HG02571 (cell line): ENCODE measurements around the gene OR52W1.

Source experiments
- ATAC-seq: cut with Tn5 transposase; IDR thresholded peaks from one replicate; pipeline ENCODE4 v1.9.1; 2021; ENCODE audit warnings: mild to moderate bottlenecking, moderate library complexity; ENCODE audit not compliant: unreplicated experiment

Gene OR52W1, protein sequence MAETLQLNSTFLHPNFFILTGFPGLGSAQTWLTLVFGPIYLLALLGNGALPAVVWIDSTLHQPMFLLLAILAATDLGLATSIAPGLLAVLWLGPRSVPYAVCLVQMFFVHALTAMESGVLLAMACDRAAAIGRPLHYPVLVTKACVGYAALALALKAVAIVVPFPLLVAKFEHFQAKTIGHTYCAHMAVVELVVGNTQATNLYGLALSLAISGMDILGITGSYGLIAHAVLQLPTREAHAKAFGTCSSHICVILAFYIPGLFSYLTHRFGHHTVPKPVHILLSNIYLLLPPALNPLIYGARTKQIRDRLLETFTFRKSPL

DNA sequence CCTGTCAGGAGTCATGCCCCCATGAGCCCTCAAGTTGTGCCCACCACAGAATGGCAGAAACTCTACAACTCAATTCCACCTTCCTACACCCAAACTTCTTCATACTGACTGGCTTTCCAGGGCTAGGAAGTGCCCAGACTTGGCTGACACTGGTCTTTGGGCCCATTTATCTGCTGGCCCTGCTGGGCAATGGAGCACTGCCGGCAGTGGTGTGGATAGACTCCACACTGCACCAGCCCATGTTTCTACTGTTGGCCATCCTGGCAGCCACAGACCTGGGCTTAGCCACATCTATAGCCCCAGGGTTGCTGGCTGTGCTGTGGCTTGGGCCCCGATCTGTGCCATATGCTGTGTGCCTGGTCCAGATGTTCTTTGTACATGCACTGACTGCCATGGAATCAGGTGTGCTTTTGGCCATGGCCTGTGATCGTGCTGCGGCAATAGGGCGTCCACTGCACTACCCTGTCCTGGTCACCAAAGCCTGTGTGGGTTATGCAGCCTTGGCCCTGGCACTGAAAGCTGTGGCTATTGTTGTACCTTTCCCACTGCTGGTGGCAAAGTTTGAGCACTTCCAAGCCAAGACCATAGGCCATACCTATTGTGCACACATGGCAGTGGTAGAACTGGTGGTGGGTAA is at the start of gene OR52W1:
TSS of gene OR52W1 (plus strand) at position 51 of the 637 bp plus-strand sequence. CDS start at position 51, 0 bp downstream.
- no peak for ATAC-seq

DNA sequence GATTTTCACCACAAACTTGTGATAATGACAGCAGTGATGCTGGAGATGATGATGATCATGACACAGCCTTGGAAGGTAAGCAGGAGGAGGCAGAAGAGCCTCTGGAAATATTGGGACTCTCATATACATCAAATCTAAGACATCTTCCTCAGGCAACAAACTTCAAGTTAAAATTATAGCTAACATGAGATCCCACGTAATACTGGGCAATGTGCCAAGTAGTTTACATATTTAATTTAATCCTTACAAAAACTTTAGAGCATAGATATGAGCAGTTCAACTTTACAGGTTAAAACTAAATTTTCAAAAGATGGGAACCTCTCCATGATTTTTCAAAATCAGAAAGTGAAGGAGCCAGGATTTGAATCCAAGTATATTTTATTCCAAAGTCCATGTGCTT is 47.9 kb upstream of the OR52W1 start:
- ATAC-seq: no peak

DNA sequence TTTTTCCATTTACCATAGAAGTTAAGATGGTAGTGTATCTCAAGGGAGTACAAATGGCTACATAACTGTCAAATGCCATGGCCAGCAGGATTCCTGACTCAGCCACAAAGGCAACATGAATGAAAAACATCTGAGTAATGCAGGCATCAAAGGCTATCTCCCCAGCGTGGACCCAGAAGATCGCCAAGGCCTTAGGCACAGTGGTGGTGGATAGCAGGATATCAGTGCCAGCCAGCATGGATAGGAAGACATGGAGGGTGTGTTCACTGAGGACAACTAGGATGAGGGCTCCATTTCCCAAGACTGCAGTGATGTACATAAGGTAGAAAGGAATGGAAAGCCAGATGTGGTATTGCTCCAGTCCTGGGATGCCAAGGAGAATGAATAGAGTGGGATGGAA is 46.9 kb upstream of the OR52W1 start:
- no peak for ATAC-seq

DNA sequence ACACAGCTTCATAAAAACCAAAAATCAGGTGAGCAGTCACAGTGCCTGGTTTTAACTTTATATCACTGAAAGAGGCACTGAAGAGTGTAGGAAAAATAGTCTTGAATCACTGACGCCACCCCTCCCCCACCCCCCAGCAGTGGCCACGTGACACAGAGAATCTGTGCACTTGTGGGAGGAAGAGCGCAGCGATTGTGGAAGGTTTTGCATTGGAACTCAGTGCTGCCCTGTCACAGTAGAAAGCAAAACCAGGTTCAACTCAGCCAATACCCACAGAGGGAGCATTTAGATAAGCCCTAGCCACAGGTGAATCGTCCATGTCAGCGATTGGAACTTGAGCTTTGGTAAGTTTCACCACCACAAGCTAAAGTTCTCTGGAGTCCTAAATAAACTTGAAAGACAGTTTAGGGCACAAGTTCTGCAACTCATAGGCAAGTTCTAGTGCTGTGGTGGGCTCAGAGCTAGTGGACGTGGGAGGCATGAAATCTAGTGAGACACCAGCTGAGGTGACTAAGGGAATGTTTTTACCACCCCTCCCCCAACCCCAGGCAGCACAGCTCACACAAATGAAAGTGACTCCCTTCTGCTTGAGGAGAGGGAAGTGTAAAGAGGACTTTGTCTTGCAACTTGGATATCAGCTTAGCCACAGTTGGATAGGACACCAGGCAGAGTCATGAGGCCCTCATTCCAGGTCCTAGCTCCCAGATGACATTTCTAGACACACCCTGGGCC is 42.2 kb upstream of the OR52W1 start:
- ATAC-seq: no peak

DNA sequence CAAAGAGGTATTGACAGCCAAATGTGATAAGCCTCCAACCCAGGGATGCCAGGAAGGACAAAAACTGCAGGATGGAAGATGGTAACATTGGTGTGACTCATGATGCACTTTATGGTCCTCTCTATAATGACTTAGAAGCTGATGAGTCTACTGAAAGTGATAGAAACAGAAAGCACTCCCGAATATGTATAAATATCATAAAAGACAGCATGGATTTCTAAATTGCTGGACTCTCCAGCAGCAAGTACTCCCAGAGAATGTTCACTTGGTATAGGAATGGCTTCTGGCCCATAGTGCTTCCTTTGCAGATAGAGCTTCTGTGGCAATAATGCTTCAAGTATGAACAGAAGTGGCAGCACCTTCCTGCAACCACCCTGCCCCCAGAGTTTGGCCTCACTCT is 28.8 kb upstream of the OR52W1 start, which contains the start of gene OR52B2:
TSS of gene OR52B2 (minus strand) at position 101 of the 400 bp plus-strand sequence. CDS start at position 101, 0 bp downstream.
- no peak for ATAC-seq

DNA sequence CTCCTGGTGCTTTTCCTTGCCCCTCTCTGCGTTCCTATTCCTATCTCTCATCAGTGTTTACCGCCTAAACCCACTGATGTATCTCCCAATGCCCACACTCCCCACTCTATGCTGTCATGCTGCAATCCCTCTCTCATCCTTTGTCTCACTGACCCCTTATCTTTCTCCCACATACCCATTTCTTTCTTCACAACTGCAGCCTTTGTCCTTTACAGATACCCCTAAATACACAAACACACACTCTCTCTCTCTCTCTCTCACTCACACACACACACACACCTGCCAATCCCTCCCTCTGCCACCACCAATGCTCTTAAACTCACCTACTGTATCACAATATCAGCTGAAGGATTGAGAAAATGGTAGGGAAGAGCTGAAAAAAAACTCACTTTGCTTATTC is 23.6 kb upstream of the OR52W1 start:
- ATAC-seq: no peak

DNA sequence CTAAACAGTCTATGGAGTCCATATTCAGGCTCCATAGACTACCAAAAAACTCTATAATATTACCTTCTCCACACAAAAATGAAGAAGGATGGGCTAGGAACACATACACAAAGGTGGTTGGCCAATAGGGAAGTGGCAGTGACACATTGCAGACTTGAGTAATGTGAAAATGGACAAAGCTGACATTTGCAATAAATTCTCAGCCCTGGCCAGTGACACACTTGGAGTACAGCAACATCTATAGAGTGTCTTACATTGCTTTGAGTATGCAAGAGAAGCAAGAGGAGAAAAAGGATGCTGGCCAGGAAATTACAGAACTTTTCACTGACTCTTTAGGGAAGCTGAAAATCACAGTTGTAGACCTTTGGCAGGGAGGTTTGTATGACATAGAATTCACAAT is 7.3 kb upstream of the OR52W1 start:
- no peak for ATAC-seq

DNA sequence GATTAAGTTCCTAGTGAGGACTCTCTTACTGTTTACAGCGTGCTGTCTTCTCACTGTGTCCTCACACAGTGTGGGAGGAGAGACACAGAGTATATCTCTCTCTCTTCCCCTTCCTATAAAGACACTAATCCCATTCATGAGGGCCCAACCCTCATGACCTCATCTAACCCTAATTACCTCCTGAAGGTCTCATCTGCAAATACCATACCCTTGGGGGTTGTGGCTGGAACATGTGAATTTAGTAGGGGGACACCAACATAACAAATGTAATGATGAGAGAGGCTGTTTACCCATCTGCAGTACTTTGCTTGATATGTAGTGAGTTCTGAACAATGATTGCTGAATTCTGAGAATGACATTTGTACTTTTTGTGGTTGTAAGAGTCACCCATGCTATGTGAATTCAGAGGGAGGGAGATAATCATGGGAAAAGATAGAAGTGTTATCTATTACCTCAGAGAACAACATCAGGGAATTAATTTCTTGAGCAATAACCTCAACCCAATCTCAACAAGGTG is 4.9 kb upstream of the OR52W1 start:
- ATAC-seq: no peak

DNA sequence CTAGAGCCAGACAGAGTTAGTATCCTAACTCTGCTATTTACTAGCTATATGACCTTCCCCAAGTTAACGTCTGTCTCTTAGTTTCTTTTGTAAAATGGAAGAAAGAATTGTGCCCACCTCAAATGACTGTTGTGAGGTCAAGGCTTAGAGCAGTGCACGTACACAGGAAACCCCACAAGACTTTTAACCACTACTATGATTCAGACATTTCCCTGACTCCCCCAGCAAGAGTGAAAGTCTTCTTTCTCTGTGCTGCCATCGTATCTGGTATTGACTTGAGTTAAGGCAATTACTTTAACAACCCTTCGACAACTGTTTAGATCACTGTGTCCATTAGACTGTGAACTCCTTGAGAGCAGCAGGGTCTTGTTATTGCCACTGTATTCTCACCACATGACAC is 2.6 kb upstream of the OR52W1 start:
- no peak for ATAC-seq

DNA sequence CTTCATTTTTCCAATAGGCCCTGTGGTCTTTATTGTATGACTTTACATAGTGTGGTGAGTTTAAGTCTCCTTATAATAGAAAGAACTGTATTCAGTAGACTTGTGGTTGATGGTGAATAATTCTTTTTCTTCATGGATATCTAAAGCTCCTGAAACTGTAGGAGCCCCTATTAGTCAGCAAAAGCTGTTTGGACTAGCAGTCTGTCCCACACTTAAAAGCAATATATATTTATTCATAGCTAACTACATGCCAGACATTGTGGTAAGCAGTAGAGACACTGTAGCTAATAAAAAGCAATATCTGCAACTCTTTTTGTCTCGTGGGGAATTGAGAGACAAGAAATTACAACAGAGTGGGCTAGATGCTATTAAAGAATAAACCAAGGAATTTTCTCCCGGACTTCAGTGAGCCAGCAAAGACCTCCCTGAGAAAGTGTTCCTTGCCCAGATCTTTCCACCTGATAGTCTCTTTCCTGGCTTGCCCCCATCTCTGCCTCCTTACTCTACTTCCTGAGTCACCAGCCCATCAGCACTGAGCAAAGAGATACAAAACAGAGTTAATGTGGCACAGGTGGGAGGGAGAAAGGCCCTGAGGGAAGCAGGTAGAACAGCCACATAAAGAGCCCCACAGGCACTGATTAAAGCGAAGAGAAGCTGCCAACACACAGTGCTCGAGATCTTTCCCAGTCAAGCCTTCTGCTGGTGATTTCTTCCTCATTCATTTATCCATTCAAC is 1.4 kb upstream of the OR52W1 start:
- no peak for ATAC-seq

DNA sequence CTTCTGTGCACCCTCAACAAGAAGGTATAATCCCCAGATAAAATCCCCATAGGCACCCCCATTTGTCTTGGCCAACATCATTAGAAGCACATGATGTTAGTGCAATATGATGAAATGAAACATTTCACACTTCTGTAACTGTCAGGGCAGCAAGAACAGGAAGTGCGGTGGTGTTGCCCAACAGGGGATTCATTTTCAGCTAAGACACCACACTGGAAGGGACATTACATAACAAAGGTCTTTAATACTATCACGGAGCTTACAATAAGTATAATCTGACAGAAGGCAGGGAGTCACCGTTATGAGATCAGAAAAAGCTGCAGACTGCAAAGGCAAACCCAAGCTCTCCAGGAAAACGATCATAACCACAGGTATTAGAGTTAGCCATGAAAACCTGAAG is 2.0 kb downstream of the OR52W1 start:
- ATAC-seq: no peak

DNA sequence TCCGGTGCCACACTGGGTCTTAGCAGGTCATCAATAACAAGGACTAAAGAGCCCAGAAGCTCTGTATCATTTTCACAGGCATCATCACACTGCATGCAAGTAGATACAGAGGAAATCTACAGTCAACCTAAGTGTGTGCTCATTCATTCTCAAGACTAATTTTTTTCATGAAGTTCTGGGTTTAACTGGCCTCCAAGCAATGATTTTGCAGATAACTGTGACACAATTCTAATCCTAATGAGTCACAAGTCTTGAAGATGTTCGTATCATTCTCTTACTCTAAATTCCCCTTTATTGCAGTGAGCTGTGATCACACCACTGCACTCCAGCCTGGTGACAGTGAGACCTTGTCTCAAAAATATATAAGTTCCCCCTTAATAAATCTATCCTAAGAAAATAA is 2.5 kb downstream of the OR52W1 start:
- ATAC-seq: no peak

DNA sequence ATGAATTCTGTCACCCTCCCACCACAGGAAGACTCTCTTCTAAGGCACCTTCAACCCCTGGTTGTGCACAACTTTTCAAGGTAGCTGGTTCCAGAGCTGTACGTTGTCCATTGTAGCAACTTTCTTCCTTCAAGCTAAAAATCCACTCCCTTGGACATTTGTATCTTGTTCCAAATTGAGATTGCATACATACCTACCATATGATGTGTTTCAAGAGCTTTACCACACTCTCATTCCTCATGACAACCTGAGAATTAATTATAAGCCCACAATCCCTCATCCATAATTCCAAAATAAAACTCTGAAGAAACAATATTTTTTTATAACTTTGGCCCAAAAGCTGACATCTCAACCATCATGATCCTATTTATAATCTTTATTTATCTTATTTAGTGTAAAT is 3.0 kb downstream of the OR52W1 start:
- ATAC-seq: no peak

DNA sequence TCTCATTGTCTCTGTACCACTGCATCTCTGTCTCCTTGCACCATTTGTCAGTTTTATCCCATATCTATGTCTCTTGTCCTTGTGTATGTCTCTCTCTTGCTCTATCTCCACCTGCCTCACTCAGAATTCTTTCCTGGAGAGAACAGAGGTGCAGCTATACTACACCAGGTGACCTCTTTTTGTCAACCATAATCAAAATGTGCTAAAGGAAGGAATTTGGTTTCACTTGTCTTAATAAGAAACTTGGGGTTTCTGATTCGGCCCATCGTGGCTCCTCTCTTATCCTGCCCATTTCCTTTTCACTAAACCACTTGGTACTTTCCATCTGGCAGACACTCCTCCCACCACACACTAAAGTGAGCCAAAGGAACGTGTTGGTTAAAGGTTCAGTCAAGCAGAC is 4.3 kb downstream of the OR52W1 start:
- ATAC-seq: no peak

DNA sequence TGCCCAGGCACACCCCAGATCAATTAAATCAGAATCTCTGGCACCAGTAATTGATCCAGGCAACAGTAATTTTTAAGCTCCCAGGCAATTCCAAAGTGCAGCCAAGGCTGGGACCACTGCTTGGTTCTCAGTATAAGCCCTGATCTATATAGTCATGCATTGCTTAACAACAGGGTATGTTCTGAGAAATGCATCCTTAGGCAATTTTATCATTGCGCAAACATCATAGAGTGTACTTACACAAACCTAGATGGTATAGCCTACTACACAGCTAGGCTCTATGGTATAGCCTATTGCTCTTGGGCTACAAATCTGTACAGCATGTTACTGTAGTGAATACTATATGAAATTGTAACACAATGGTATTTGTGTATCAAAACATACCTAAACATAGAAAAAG is 5.7 kb downstream of the OR52W1 start:
- no peak for ATAC-seq

DNA sequence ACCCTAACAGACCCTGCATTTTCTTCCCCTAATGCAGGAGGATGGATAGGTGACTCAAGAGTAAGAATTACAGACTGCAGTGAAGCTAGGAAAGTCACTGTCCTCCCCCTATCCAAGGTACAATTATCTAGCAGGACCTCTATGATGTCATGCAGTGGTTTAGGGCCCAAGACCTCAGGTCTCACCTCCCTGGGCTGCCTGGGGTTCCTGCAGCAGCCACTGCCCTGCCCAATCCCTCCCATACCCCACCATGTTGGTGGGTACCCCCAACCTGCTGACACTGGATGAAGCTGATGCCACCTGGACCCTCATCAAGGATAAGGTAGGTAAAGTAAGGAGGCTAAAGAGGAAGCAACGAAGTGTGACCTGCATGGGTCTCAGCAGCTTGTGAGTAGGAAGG is 6.3 kb downstream of the OR52W1 start, which contains the start of gene C11orf42:
TSS of gene C11orf42 (plus strand) at position 192 of the 400 bp plus-strand sequence. CDS start at position 251, 59 bp downstream.
- ATAC-seq: no peak

DNA sequence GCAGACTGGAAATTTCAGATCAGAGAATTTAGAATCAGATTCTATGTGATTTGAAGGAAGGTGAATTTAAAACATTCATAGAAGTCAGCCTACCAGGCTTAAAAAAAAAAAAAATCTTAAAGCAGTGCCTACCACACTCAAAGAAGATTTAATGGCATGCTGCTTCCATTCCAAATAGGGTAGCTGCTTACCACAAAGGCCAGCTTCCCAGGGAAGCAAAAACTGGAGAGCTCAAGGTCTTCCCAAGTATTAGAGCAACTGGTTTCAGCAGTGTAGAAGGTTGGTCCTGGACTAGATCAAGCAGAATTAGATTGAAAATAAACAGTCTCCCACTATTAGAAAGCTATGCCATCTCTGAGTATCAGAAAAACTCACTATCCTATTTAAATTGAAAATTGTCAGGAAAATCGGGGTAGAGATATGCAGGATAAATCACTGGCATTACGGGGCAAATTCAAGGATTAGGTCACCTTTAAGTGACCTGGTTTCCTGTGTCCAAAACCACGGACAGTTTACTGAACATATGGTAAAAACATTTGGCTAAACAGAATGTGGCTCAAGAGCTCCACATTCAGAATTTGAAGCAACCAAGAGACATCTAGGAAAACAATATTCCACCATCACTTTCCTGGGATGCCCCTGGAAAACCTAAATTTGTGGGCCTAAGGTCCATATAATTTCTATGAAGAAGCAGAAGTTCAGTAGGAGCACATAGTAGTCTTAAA is 7.6 kb downstream of the OR52W1 start:
- no peak for ATAC-seq

DNA sequence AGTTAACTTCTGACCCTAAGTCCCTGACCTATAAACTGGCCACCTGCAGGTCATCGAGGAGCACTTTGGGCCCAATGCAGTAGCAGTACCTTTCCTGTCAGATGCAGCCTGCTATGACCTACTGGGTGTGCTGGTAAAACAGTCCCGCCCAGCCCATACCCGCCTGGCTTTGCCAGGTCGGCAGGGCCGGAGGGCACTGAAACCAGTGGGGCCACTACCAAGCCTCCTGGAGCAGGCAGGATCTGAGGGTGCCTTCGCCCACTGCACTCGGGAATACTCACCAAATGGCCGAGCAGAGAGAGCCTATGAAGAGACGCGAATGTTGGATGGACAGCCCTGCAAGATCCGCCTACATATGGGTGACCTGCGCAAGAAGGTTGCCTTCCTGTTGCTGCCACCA is 10.8 kb downstream of the OR52W1 start:
- no peak for ATAC-seq

DNA sequence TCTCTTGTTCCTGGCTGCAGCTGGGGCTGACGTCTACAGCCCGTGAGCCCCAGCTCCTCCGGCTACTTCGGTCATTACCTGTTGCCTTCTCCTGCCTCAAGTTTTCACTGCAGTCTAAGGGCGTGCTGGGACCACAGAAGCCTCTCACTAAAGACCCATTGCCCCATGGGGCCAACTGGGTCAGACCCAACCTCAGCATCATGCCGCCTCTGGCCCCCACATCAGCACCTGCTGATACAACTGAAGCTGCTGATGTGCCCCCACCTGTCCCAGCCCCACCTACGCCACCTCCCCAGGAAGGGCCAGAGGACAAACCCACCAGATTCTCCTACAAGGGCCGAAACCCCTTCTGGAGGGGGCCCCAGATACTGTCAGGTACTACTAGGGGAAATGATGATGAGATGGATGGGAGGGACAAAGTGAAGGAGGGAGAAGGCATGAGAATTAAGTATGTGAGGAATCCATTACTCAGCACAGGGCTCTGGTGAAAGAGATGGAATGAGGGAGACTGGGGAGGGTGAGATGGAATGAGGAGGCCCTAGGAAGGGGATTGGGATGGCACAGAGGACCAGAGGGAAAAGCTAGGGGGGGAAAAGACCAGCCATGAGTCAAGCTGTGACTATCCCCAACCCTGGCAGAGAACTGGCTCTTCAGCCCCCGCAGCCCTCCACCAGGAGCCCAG is 11.4 kb downstream of the OR52W1 start:
- ATAC-seq: no peak

DNA sequence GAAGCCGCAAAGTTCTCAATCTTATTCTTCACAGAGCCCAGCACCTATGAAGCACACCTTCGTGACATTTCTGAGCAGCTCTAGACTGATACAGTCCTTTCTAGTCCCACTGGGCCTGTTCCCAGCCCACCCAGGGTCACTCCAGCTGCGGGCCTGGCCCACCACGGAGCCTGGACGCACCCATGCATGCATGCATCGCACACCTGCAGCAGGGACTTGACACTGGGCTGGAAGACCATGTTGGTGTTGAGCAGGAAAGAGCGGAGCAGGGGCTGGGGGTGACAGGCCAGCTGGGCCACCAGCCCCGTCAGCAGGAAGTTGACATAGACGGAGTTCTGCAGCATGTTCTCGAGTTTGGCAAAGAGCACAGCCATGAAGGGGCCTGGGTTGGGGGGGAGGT is 15.5 kb downstream of the OR52W1 start:
- no peak for ATAC-seq
